ENCODE measurements around the gene TH.

DNA sequence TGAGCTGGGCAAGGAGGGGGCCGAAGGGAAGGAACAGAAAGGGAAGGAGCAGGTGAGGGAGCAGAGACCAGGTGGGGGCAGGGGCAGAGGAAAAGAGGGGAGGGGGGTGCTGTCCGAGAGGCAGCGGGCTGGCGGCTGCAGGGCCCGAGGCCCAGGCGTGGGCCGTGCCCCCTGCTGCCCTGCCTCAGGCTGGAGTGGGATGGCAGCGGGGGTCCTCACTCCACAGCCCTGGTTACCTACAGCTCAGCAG, 34.7 kb downstream of the TH start:
- TF ChIP-seq, protein P1, sequence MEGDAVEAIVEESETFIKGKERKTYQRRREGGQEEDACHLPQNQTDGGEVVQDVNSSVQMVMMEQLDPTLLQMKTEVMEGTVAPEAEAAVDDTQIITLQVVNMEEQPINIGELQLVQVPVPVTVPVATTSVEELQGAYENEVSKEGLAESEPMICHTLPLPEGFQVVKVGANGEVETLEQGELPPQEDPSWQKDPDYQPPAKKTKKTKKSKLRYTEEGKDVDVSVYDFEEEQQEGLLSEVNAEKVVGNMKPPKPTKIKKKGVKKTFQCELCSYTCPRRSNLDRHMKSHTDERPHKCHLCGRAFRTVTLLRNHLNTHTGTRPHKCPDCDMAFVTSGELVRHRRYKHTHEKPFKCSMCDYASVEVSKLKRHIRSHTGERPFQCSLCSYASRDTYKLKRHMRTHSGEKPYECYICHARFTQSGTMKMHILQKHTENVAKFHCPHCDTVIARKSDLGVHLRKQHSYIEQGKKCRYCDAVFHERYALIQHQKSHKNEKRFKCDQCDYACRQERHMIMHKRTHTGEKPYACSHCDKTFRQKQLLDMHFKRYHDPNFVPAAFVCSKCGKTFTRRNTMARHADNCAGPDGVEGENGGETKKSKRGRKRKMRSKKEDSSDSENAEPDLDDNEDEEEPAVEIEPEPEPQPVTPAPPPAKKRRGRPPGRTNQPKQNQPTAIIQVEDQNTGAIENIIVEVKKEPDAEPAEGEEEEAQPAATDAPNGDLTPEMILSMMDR (IDR thresholded peaks at IDR 0.05) = no peak
- no peak for TF ChIP-seq ZFX (IDR thresholded peaks at IDR 0.05; ENCODE audit: borderline replicate concordance)
